ENCODE measurements around the gene TCF21.
"Not testable (repeated sequence)": the region's sequence is repeated elsewhere in the genome, so short reads cannot be mapped to it uniquely, and the experiment has no call there.

The TCF21 gene

GRCh38 chr6:133890711-133891148, 1.8 kb downstream of the TCF21 start:
- no peak for DNase-seq

GRCh38 chr6:133891149-133891926, 2.4 kb downstream of the TCF21 start:
- peak; percentile 15 for DNase-seq

- no peak for DNase-seq
Observed at GRCh38 chr6:133891927-133892812, 3.3 kb downstream of the TCF21 start.

GRCh38 chr6:133892813-133893691, 4.1 kb downstream of the TCF21 start:
- no peak for DNase-seq

DNA sequence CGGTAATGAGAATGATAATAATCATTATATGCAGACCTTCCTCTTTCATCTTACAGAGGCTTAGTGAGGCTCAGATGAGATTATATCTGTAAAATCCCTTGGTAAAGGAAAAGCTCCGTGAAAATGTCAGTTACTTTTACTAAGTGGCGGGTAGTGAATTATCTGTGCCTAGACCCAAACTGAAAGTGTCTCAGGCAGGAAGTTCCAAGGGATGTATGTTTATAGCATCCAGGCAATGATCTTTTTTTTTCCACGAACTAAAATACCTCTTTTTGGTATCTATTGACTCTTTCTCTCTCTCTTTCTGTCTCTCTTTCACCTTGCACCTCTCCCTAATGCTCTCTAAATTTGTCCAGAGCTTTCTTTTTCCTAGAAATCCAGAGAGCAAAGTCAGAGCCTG, 5.0 kb downstream of the TCF21 start:
- DNase-seq = no peak

- no peak for DNase-seq
Observed at GRCh38 chr6:133894369-133894768, 5.5 kb downstream of the TCF21 start.

DNA sequence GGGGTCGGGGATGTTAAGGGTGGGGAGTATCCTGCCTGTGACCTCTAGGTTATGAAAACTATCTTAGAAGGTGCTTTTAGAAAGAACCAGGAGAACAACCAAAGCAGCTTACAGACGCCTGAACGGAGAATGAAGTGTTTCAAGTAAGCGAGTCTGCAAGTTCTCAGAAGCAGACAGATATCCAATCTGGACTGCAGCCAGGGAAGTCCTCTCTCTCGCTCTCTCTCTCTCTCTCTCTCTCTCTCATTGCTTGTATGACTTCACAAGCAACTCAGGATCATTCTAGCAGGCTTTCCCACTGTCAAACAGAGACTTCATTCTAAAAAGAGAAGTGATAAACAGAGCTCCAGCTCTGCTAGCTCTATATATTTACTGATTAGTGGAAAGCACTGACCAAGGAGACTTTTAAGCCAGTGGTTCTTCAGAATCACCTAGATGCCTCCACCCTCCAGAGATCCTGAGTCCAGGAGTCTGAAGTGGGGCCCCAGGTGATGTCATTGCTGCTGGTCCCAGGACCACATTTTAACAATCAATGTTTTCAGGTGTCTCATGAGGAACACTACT, 6.0 kb downstream of the TCF21 start:
- no peak for DNase-seq

DNA sequence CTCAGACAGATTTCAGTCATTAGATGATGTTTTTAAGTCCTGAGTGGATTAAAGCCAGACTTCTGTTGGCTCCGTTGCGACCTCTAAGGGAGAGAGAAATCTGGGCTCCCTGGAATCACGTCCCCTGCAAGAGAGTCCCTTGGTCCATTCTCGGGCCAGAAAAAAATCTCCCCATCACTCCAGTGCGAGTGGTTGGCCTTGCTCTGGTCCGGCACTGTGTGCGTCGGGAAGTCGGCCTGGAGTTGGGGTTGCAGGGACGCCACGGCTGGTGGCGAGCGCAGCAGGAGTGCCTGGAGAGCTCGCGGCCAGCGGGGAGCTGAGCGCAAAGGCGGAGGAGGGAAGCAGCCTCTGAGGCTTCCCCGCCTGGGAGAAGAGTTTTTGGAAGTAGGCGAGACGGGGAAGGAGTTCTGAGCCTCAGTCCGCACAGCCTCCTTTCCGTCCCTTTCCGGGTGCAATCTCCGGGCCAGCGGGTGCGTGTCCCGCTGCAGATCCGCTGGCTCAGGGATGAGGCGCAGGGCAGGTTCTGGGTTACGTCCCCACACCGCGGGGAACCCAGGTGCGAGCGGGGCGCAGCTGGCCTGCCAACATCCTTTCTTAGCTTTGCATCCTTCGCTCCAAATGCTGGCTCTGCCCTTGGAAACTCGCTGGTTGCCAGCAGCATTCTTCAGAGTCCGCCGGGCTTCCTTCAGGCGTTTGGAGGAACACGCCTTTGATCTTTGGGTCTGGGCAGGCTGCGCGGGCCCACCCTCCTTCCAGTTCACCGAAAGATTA, 6.8 kb downstream of the TCF21 start:
- DNase-seq = no peak

- no peak for DNase-seq
Observed at GRCh38 chr6:133896344-133896721, 7.4 kb downstream of the TCF21 start.

DNA sequence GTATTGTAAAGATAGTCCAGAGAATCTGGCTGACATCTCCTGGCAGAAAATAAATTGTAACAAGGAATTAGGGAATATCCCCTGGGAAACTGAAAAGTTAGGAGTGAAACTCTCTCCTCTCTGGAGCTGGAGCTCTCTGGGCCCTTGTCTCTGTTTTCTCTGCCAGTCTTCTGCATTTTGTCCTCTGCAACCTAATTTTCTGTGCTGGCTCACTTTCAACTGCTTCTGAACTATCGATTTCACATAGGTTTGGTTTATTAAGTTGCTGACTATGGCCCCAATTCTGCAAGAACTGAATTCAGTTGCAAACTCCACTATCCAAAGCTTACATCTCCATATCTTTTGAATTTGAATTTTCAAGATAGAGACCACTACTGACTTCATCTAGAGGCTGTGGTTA, 9.3 kb downstream of the TCF21 start:
- no peak for DNase-seq

GRCh38 chr6:133899556-133899955, 10.6 kb downstream of the TCF21 start:
- DNase-seq = no peak

GRCh38 chr6:133903855-133904254, 14.9 kb downstream of the TCF21 start:
- DNase-seq = no peak

- DNase-seq = no peak
Observed at GRCh38 chr6:133906050-133906449, 17.1 kb downstream of the TCF21 start.

DNA sequence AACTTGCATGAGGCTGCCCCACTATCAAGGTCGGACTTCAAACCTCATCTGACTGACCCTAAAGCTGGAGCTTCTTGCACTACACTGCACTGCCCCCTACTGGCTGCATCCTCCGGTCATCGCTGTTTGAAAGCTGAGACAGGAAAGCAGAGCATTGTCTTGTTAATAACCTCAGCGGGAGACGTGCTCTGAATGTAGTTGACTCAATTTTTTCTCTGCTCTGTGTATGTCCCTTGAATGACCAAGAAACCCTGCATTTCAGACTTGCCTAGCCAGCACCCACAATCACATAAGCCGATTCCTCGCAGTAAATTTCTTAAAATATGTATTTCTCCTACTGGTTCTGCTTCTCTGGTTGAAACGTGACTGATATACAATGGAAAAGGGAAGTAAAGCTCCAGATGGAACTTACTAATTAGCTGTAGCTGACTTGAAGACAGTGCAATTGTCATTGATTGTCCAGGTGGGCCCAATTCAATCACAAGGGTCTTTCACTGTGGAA, 27.8 kb downstream of the TCF21 start:
- DNase-seq = peak; percentile 74

DNA sequence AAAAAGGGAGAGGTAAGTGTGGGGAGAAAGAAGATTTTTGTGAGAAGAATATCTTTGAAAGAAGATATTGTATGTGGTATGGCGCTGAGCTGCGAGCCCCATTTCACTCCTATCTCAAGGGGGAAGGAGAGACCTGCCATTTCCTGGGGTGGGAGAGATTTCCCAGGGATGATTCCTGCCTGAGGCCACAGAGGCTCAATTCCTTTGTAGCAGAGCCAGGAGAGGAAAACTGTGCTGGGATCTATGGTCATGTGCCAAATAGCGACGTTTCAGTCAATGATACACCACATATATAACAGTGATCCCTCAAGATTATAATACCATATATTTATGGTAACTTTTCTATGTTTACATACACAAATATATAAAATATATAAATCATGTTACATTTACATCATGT, 28.9 kb downstream of the TCF21 start:
- no peak for DNase-seq

DNA sequence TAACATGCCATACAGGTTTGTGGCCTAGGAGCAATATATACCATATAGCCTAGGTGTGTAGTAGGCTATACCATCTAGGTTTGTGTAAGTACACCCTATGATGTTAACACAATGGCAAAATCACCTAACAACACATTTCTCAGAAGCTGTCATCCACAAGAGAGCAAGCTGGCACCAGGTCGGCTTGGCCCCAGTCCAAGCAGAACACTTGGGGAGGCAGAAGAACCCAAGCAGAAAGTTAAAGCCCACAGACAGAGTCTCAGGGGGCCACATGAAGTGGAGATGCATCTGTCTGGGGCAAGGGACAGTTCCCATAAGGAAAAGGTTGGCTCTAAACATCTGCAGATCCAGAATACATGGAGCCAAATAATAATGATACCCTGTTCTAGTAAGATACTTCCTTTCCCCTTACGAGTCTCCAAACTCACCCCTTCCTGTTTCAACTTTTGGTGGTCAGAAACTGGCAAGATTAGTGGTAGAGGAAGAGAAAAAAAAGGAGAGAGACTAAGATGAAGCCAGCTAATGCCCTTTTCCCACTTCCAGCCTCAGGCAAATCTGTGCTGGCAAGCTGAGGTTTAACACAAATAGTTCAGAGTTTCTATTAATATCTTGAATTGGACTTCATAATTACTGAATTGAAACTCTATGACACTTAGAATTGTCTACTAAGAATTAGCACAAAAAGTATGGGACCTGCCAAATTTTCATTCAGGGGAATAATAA, 29.5 kb downstream of the TCF21 start:
- no peak for DNase-seq

GRCh38 chr6:133919362-133919761, 30.4 kb downstream of the TCF21 start:
- DNase-seq = no peak

GRCh38 chr6:133921249-133921859, 32.4 kb downstream of the TCF21 start:
- peak; percentile 64 for DNase-seq

- peak; percentile 57 for DNase-seq
Observed at GRCh38 chr6:133923938-133924593, 35.2 kb downstream of the TCF21 start.

DNA sequence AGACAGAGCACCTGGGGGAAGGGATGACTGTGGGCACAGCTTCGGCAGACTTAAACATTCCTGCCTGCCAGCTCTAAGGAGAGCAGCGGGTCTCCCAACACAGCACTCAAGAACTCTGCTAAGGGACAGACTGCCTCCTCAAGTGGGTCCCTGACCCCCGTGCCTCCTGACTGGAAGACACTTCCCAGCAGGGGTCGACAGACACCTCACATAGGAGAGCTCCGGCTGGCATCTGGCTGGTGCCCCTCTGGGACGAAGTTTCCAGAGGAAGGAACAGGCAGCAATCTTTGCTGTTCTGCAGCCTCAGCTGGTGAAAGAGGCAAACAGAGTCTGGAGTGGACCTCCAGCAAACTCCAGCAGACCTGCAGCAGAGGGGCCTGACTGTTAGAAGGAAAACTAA, 42.3 kb downstream of the TCF21 start:
- DNase-seq = not testable (repeated sequence)

Data from activated CD8-positive, alpha-beta memory T cell treated with anti-CD3 and anti-CD28 coated beads, Interleukin-2, amount 50 U/mL, for 4 hours (primary cell).